Measurements from ENCODE around the gene RPL10. TPM values are rescaled to one million over a fixed set of nuclear protein-coding genes. Genes with fewer than 3 reads are reported as not detected.

The RPL10 gene
- total RNA-seq, 2 donors from 2014 or later: 1,953 to 2,194 TPM

Other genes with a start within 250 kb of the RPL10 start
- gene OPN1MW, start 215.8 kb upstream of the RPL10 start, total RNA-seq: not detected
- not detected for gene OPN1MW2, start 178.6 kb upstream of the RPL10 start, total RNA-seq
- not detected for gene OPN1MW3, start 140.8 kb upstream of the RPL10 start, total RNA-seq
- not detected for gene TEX28, start 103.3 kb upstream of the RPL10 start, total RNA-seq
- gene TKTL1, start 102.6 kb upstream of the RPL10 start, total RNA-seq: 1 to 10 TPM; 3.0 to 4.1 TPM
- 100 to 1,000 TPM; 574 to 727 TPM for gene FLNA, start 23.7 kb upstream of the RPL10 start, total RNA-seq
- 10 to 100 TPM; 49.2 to 61.9 TPM for gene EMD, start 19.1 kb upstream of the RPL10 start, total RNA-seq
- gene DNASE1L1, start 10.9 kb downstream of the RPL10 start, total RNA-seq: 10 to 100 TPM; 12.4 to 14.6 TPM
- gene TAFAZZIN, start 13.2 kb downstream of the RPL10 start, total RNA-seq: 10 to 100 TPM; 47.4 to 73.7 TPM
- 100 to 1,000 TPM in 1 of 2 donors, 10 to 100 TPM in 1; 46.7 to 106 TPM for gene ATP6AP1, start 30.3 kb downstream of the RPL10 start, total RNA-seq
- 100 to 1,000 TPM; 157 to 187 TPM for gene GDI1, start 38.8 kb downstream of the RPL10 start, total RNA-seq
- gene FAM50A, start 45.8 kb downstream of the RPL10 start, total RNA-seq: 100 to 1,000 TPM in 1 of 2 donors, 10 to 100 TPM in 1; 75.2 to 108 TPM
- gene PLXNA3, start 59.9 kb downstream of the RPL10 start, total RNA-seq: 10 to 100 TPM; 52.4 to 61.3 TPM
- gene LAGE3, start 80.9 kb downstream of the RPL10 start, total RNA-seq: 10 to 100 TPM; 29.4 to 48.5 TPM
- 10 to 100 TPM; 39.6 to 65.6 TPM for gene UBL4A, start 88.2 kb downstream of the RPL10 start, total RNA-seq
- 10 to 100 TPM; 22.1 to 30.7 TPM for gene SLC10A3, start 92.3 kb downstream of the RPL10 start, total RNA-seq
- 10 to 100 TPM; 28.5 to 41.1 TPM for gene FAM3A, start 117.9 kb downstream of the RPL10 start, total RNA-seq
- 100 to 1,000 TPM; 115 to 227 TPM for gene G6PD, start 148.5 kb downstream of the RPL10 start, total RNA-seq
- 10 to 100 TPM; 55.6 to 61.1 TPM for gene IKBKG, start 149.2 kb downstream of the RPL10 start, total RNA-seq
- gene CTAG1A, start 186.8 kb downstream of the RPL10 start, total RNA-seq: not detected
- not detected for gene CTAG1B, start 220.9 kb downstream of the RPL10 start, total RNA-seq

Measured in natural killer cell treated with Interleukin-12 subunit alpha and Interleukin-12 subunit beta and Interleukin-15 and Interleukin-18, amount 100 ng/mL, for 72 hours (primary cell).